Effector memory CD4-positive, alpha-beta T cell (primary cell): Measurements from ENCODE around the gene ZFHX3.

ENCODE experiments used
- DNase-seq, 3 donors: peaks; one replicate each; pipeline ENCODE4 v3.0.0-alpha.2; 2020
- H3K27ac ChIP-seq: 2 replicates; pipeline ENCODE4 v1.7.0; 2013; ENCODE audit warnings: mild to moderate bottlenecking, low read length, moderate library complexity; ENCODE audit not compliant: insufficient read depth, poor library complexity, severe bottlenecking
- H3K27me3 ChIP-seq: replicated peaks from 2 replicates; pipeline ENCODE4 v1.7.0; 2013; ENCODE audit warnings: mild to moderate bottlenecking, low read length; ENCODE audit not compliant: insufficient read depth, control insufficient read depth, poor library complexity, severe bottlenecking
- H3K36me3 ChIP-seq: 2 replicates; pipeline ENCODE4 v1.7.0; 2013; ENCODE audit warnings: mild to moderate bottlenecking, low read length, moderate library complexity; ENCODE audit not compliant: control insufficient read depth, insufficient read depth
- H3K4me1 ChIP-seq: 2 replicates; pipeline ENCODE4 v1.7.0; 2013; ENCODE audit warnings: low read length, mild to moderate bottlenecking; ENCODE audit not compliant: control insufficient read depth, insufficient read depth, poor library complexity, severe bottlenecking
- H3K4me3 ChIP-seq: 2 replicates; pipeline ENCODE4 v1.7.0; 2013; ENCODE audit warnings: low read length, low read depth, mild to moderate bottlenecking; ENCODE audit not compliant: insufficient read depth, poor library complexity, severe bottlenecking
- H3K9me3 ChIP-seq: 2 replicates; pipeline ENCODE4 v1.7.0; 2013; ENCODE audit warnings: mild to moderate bottlenecking, low read length, moderate library complexity; ENCODE audit not compliant: control insufficient read depth

Gene ZFHX3

GRCh38 chr16:72821185-72821950 lies 226.6 kb downstream of the ZFHX3 start:
- DNase-seq, result no peak
- Histone ChIP-seq H3K4me3 (no peak overlapping the region), H3K27ac (no peak overlapping the region), H3K4me1 (no peaks in the 10 kb centered on the region), H3K9me3 (no peaks in the 10 kb centered on the region), H3K27me3 (no peaks in the 10 kb centered on the region), H3K36me3 (no peaks in the 10 kb centered on the region)

GRCh38 chr16:72819345-72819744 lies 228.6 kb downstream of the ZFHX3 start:
- H3K4me3 ChIP-seq, result no peak overlapping the region
- H3K27me3 ChIP-seq, result no peaks in the 10 kb centered on the region
- no peak for DNase-seq
- H3K4me1 ChIP-seq, result no peaks in the 10 kb centered on the region
- no peaks in the 10 kb centered on the region for H3K9me3 ChIP-seq
- no peak overlapping the region for H3K27ac ChIP-seq
- no peaks in the 10 kb centered on the region for H3K36me3 ChIP-seq

- no peaks in the 10 kb centered on the region for H3K9me3 ChIP-seq
- no peaks in the 10 kb centered on the region for H3K4me1 ChIP-seq
- no peaks in the 10 kb centered on the region for H3K36me3 ChIP-seq
- DNase-seq, result no peak
- no peak overlapping the region for H3K4me3 ChIP-seq
- H3K27ac ChIP-seq, result no peak overlapping the region
- no peaks in the 10 kb centered on the region for H3K27me3 ChIP-seq
Measured at GRCh38 chr16:72818236-72818845, 229.6 kb downstream of the ZFHX3 start.

GRCh38 chr16:72815348-72816318 lies 232.3 kb downstream of the ZFHX3 start:
- no peak for DNase-seq
- H3K4me3 ChIP-seq, result no peak overlapping the region
- H3K27ac ChIP-seq, result no peak overlapping the region
- no peaks in the 10 kb centered on the region for H3K4me1 ChIP-seq
- H3K27me3 ChIP-seq, result no peaks in the 10 kb centered on the region
- H3K9me3 ChIP-seq, result no peaks in the 10 kb centered on the region
- H3K36me3 ChIP-seq, result no peaks in the 10 kb centered on the region

GRCh38 chr16:72814226-72814625 lies 233.7 kb downstream of the ZFHX3 start:
- no peak overlapping the region for H3K27ac ChIP-seq
- no peak overlapping the region for H3K4me3 ChIP-seq
- no peak for DNase-seq
- no peaks in the 10 kb centered on the region for H3K9me3 ChIP-seq
- no peaks in the 10 kb centered on the region for H3K36me3 ChIP-seq
- H3K27me3 ChIP-seq, result no peaks in the 10 kb centered on the region
- H3K4me1 ChIP-seq, result no peaks in the 10 kb centered on the region

GRCh38 chr16:72812672-72813071 lies 235.3 kb downstream of the ZFHX3 start:
- Histone ChIP-seq H3K36me3 (no peaks in the 10 kb centered on the region), H3K4me3 (no peak overlapping the region), H3K27me3 (no peaks in the 10 kb centered on the region), H3K27ac (no peak overlapping the region), H3K4me1 (no peaks in the 10 kb centered on the region), H3K9me3 (no peaks in the 10 kb centered on the region)
- DNase-seq, result no peak

GRCh38 chr16:72811876-72812275 lies 236.1 kb downstream of the ZFHX3 start:
- Histone ChIP-seq H3K4me3 (no peak overlapping the region), H3K4me1 (no peaks in the 10 kb centered on the region), H3K36me3 (no peaks in the 10 kb centered on the region), H3K27ac (no peak overlapping the region), H3K27me3 (no peaks in the 10 kb centered on the region), H3K9me3 (no peaks in the 10 kb centered on the region)
- no peak for DNase-seq

- H3K36me3 ChIP-seq, result no peaks in the 10 kb centered on the region
- no peak overlapping the region for H3K4me3 ChIP-seq
- H3K9me3 ChIP-seq, result no peaks in the 10 kb centered on the region
- no peaks in the 10 kb centered on the region for H3K4me1 ChIP-seq
- no peak for DNase-seq
- H3K27me3 ChIP-seq, result no peaks in the 10 kb centered on the region
- no peak overlapping the region for H3K27ac ChIP-seq
Measured at GRCh38 chr16:72811188-72811720, 236.7 kb downstream of the ZFHX3 start.

- H3K9me3 ChIP-seq, result no peaks in the 10 kb centered on the region
- no peaks in the 10 kb centered on the region for H3K36me3 ChIP-seq
- H3K4me1 ChIP-seq, result no peaks in the 10 kb centered on the region
- no peaks in the 10 kb centered on the region for H3K27me3 ChIP-seq
- no peak for DNase-seq
- H3K27ac ChIP-seq, result no peak overlapping the region
- H3K4me3 ChIP-seq, result no peak overlapping the region
Measured at GRCh38 chr16:72810480-72810879, 237.4 kb downstream of the ZFHX3 start.
